HFF-Myc (cell line): ENCODE measurements around the gene DOLPP1.
"Not testable (repeated sequence)": the region's sequence is repeated elsewhere in the genome, so short reads cannot be mapped to it uniquely, and the experiment has no call there.

Source experiments
- DNase-seq: peaks from one replicate; pipeline ENCODE4 v3.0.0-alpha.2; 2011; ENCODE audit warnings: low read depth; ENCODE audit errors: extremely low read depth
- H3K4me3 ChIP-seq: replicated peaks from 2 replicates; pipeline ENCODE4 v1.5.1; 2011; ENCODE audit warnings: low read depth, mild to moderate bottlenecking, control low read depth, low read length
- CTCF ChIP-seq: IDR thresholded peaks from 2 replicates; pipeline ENCODE4 v1.5.1; 2012; ENCODE audit warnings: mild to moderate bottlenecking, low read depth, low read length, control low read depth; ENCODE audit errors: missing control alignments

The DOLPP1 gene

GRCh38 chr9:129109952-129110739, 29.2 kb downstream of the DOLPP1 start:
- H3K4me3 ChIP-seq, result peak overlapping the region; percentile 84
- no peak for TF ChIP-seq CTCF
- DNase-seq, result no peak

DNA sequence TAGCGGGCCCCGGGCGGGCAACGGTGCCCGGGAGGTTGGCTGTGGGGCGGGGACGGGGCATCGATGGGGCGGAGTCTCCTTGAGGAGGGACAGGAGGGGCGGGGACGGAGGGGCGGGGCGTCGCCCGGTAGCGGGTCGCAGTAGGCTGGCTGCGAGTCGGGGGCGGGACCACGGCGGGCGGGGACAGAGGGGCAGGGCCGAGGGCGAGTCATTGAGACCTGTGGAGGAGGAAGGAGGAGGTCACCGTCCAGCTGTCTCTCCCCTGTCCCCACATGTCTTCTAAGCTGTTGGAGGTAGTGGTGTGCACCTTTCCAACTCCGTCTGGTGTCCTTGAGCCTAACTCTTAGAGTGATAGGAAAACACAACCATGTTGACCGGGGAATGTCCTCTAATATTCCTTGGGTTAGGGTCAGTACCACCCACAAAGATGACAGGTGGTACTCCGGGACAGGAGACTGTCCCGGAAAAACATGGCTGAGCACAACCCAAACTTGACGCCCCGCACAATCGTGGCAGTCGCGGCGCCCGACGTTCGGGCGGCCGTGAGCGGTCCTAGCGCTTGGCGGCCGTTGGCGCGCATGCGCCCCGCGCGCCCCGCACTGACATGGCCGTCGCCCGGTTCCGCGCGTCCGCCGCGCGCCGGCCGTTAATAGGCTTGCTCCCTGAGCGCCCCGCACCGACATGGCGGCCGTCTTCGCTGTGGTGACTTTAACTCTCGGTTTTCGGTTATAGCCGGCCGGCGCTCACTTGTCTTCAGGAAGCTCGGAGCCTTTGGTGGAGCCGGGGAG, 30.0 kb downstream of the DOLPP1 start, which contains the start of the genes CRAT and PTPA:
Gene CRAT, minus strand, starts transcription at position 54 of the 788 bp plus-strand sequence. CDS start 284 bp downstream, outside the sequence.
Gene PTPA, plus strand, starts transcription at position 676 of the 788 bp plus-strand sequence. CDS start 186 bp downstream, outside the sequence.
- H3K4me3 ChIP-seq, result peak within 1 kb of the TSS; percentile 84
- peak; percentile 47 for DNase-seq
- TF ChIP-seq CTCF, result no peak

GRCh38 chr9:129111528-129112151, 30.7 kb downstream of the DOLPP1 start:
- no peak for DNase-seq
- peak overlapping the region; percentile 84 for H3K4me3 ChIP-seq
- TF ChIP-seq CTCF, result no peak

GRCh38 chr9:129112526-129112925, 31.6 kb downstream of the DOLPP1 start:
- not testable (repeated sequence) for DNase-seq
- H3K4me3 ChIP-seq, result peak overlapping the region; percentile 84

DNA sequence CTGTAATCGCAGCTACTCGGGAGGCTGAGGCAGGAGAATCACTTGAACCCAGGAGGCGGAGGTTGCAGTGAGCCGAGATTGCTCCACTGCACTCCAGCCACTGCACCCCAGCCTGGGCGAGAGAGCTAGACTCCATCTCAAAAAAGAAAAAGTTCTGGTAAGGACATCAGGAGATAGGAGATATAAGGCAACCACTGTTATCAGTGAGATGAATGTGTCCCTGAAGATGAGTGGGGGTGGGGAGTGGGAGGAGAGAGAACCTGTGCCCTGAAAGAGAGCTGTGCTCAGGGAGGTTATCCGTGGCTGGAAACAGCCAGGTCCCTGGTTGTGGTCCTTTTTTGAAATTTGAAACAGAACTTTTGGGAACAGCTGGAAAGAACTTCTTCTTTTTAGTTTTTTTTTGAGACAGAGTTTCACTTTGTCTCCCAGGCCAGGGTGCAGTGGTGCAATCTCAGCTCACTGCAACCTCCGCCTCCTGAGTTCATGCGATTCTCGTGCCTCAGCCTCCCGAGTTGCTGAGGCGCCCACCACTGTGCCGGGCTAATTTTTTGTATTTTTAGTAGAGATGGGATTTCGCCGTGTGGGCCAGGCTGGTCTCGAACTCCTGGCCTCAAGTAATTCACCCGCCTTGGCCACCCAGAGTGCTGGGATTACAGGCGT, 32.9 kb downstream of the DOLPP1 start:
- DNase-seq, result no peak
- TF ChIP-seq CTCF, result no peak
- H3K4me3 ChIP-seq, result no peak overlapping the region

- no peak for DNase-seq
- no peak overlapping the region for H3K4me3 ChIP-seq
- no peak for TF ChIP-seq CTCF
Observed at GRCh38 chr9:129118799-129119198, 37.9 kb downstream of the DOLPP1 start.
